HL-60 (cell line): ENCODE measurements around the gene RAB3GAP1.

Source experiments
- DNase-seq, 2 experiments: peaks; one replicate each; pipeline ENCODE4 v3.0.0-alpha.2; 2010 to 2020; ENCODE audit warnings: low read depth in 1 of 2, low spot score in 1 of 2
- H3K27ac ChIP-seq: fragments of 250-450 bp; sonication (Bioruptor Pico); replicated peaks from 2 replicates; pipeline ENCODE4 v1.5.1; 2020; ENCODE audit warnings: mild to moderate bottlenecking, moderate library complexity
- H3K27me3 ChIP-seq: fragments of 250-450 bp; sonication (Bioruptor Pico); 2 replicates; pipeline ENCODE4 v1.5.1; 2021; ENCODE audit warnings: mild to moderate bottlenecking, moderate library complexity; ENCODE audit not compliant: insufficient read depth, poor library complexity, severe bottlenecking
- H3K4me3 ChIP-seq: replicated peaks from 2 replicates; pipeline ENCODE4 v1.5.1; 2011; ENCODE audit warnings: mild to moderate bottlenecking, control low read depth, low read length; ENCODE audit not compliant: insufficient read depth
- GABPA ChIP-seq: IDR thresholded peaks from 2 replicates; pipeline ENCODE4 v1.6.1; 2012; ENCODE audit warnings: low read depth
- POLR2AphosphoS5 ChIP-seq: IDR thresholded peaks from 2 replicates; pipeline ENCODE4 v1.6.1; 2012; ENCODE audit warnings: low read depth
- SPI1 ChIP-seq: IDR thresholded peaks from 2 replicates; pipeline ENCODE4 v1.6.1; 2012; ENCODE audit warnings: low read depth, mild to moderate bottlenecking, borderline replicate concordance
- TF ChIP-seq, protein P1 (sequence below): IDR thresholded peaks from 2 replicates; pipeline ENCODE4 v1.6.1; 2012; ENCODE audit warnings: low read depth; ENCODE audit not compliant: insufficient replicate concordance
- TF ChIP-seq, protein P2 (sequence below): IDR thresholded peaks from one replicate; pipeline ENCODE4 v1.5.1; 2011; ENCODE audit warnings: low read length, control low read depth, inconsistent platforms; ENCODE audit not compliant: insufficient read depth

The RAB3GAP1 gene

DNA sequence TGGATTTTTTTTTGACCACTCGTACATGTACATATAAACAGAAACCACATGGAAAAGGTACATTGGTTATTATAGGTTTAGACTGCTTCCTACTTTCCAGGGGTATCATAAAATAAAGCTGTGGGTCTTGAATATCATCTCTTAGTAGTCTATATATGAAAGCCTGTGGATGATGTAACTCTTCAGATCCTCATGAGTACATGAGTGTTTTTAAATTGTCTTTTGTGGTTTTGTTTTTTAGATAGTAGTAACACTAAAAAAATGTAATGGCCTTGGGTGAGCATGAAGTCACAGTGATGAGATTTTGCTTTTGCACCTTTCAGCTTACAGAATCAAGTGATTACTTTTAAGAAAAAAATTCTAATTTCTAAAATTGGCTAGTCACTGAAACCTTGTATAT is 80.2 kb downstream of the RAB3GAP1 start:
- Histone ChIP-seq H3K4me3 (no peak overlapping the region), H3K27me3 (no peaks in the 10 kb centered on the region), H3K27ac (no peak overlapping the region)
- no peak for DNase-seq
- TF ChIP-seq GABPA (no peak), POLR2AphosphoS5 (no peak), SPI1 (no peak)
- TF ChIP-seq, protein P1, sequence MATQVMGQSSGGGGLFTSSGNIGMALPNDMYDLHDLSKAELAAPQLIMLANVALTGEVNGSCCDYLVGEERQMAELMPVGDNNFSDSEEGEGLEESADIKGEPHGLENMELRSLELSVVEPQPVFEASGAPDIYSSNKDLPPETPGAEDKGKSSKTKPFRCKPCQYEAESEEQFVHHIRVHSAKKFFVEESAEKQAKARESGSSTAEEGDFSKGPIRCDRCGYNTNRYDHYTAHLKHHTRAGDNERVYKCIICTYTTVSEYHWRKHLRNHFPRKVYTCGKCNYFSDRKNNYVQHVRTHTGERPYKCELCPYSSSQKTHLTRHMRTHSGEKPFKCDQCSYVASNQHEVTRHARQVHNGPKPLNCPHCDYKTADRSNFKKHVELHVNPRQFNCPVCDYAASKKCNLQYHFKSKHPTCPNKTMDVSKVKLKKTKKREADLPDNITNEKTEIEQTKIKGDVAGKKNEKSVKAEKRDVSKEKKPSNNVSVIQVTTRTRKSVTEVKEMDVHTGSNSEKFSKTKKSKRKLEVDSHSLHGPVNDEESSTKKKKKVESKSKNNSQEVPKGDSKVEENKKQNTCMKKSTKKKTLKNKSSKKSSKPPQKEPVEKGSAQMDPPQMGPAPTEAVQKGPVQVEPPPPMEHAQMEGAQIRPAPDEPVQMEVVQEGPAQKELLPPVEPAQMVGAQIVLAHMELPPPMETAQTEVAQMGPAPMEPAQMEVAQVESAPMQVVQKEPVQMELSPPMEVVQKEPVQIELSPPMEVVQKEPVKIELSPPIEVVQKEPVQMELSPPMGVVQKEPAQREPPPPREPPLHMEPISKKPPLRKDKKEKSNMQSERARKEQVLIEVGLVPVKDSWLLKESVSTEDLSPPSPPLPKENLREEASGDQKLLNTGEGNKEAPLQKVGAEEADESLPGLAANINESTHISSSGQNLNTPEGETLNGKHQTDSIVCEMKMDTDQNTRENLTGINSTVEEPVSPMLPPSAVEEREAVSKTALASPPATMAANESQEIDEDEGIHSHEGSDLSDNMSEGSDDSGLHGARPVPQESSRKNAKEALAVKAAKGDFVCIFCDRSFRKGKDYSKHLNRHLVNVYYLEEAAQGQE, result no peak
- TF ChIP-seq, protein P2, sequence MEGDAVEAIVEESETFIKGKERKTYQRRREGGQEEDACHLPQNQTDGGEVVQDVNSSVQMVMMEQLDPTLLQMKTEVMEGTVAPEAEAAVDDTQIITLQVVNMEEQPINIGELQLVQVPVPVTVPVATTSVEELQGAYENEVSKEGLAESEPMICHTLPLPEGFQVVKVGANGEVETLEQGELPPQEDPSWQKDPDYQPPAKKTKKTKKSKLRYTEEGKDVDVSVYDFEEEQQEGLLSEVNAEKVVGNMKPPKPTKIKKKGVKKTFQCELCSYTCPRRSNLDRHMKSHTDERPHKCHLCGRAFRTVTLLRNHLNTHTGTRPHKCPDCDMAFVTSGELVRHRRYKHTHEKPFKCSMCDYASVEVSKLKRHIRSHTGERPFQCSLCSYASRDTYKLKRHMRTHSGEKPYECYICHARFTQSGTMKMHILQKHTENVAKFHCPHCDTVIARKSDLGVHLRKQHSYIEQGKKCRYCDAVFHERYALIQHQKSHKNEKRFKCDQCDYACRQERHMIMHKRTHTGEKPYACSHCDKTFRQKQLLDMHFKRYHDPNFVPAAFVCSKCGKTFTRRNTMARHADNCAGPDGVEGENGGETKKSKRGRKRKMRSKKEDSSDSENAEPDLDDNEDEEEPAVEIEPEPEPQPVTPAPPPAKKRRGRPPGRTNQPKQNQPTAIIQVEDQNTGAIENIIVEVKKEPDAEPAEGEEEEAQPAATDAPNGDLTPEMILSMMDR, result no peak

DNA sequence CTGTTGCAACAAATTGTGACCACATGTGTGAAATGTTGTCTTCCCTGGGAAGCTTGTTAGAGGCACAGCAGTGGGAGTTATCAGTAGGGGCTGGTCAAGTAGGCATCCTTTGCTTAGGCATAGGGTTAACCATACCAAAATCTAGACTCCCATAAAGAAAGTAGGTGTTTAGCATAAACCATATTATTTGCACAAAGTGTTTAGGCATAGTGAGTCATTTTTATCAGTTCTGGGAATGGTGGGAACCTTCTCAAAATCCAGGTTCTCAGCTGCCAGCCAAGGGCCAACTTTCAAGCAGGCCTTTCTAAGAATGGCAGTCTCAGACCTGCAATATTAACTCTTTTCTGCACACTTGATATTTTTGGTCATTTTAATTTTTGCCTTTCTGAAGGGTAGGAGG is 88.5 kb downstream of the RAB3GAP1 start:
- H3K27me3 ChIP-seq, result no peaks in the 10 kb centered on the region

DNA sequence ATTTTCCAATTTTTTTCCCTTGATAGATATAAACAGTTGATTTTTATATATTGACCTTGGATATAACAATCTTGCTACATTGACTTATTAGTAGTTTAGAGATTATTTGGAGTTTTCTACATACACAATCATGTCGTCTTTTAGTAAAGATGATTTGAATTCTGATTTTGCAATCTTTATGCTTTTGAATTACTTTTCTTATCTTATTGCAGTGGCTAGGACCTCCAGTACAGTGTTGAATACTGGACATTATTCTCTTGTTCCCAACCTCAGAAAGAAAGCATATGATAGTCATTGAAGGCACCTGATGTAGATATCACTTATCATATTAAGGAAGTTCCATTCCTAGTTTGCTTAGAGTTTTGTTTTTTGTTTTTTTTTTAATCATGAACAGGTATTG is 90.2 kb downstream of the RAB3GAP1 start:
- Histone ChIP-seq H3K27ac (no peak overlapping the region), H3K4me3 (no peak overlapping the region), H3K27me3 (no peaks in the 10 kb centered on the region)
- no peak for TF ChIP-seq SPI1
- no peak for TF ChIP-seq GABPA
- TF ChIP-seq, protein P1, result no peak
- TF ChIP-seq, protein P2, result no peak
- no peak for TF ChIP-seq POLR2AphosphoS5
- DNase-seq, result no peak

More for the DNA sequence above, 88.5 kb downstream of the RAB3GAP1 start:
- TF ChIP-seq, protein P1, result no peak
- TF ChIP-seq, protein P2, result no peak
- TF ChIP-seq GABPA (no peak), POLR2AphosphoS5 (no peak), SPI1 (no peak)
- H3K27ac ChIP-seq, result no peak overlapping the region
- H3K4me3 ChIP-seq, result no peak overlapping the region
- DNase-seq, result no peak
